IMR-90 (cell line): ENCODE measurements around the gene MYO1A. TPM values are rescaled to one million over a fixed set of nuclear protein-coding genes. Genes with fewer than 3 reads are reported as not detected.

Source experiments
- ATAC-seq: fragments of 200-7000 bp; cut with Tn5 transposase; 2 replicates; pipeline ENCODE4 v1.9.1; 2020; ENCODE audit warnings: low read depth, mild to moderate bottlenecking, moderate library complexity
- BruUV-seq: library from RNA; stranded (reverse); fragments of 400-500 nt; replicated peaks from 2 replicates; lab custom pipeline; 2021; lab: Mats Ljungman, UMichigan
- CTCF ChIA-PET: fragments of 300-600 bp; formaldehyde crosslinking; extraction: SDS; loops from one replicate; lab custom pipeline; 2021; ENCODE audit warnings: antibody characterized with exemption; lab: Yijun Ruan, JAX
- POLR2A ChIA-PET: fragments of 300-600 bp; sonication (Branson Sonifier 250); formaldehyde crosslinking; loops from one replicate; lab custom pipeline; 2022; ENCODE audit warnings: antibody characterized with exemption; ENCODE audit not compliant: unreplicated experiment; lab: Charles Lee
- DNase-seq: peaks from one replicate; pipeline ENCODE4 v3.0.0; 2013
- H2AFZ ChIP-seq: replicated peaks from 2 replicates; pipeline ENCODE3; 2013; ENCODE audit warnings: low read length, mild to moderate bottlenecking; ENCODE audit not compliant: poor library complexity
- H2AK5ac ChIP-seq: 2 replicates; pipeline ENCODE4 v1.6.1; 2013; ENCODE audit warnings: low read depth, low read length, inconsistent platforms
- H2AK9ac ChIP-seq: replicated peaks from 2 replicates; pipeline ENCODE3; 2013; ENCODE audit warnings: mild to moderate bottlenecking, low read depth, low read length, moderate library complexity; ENCODE audit not compliant: poor library complexity
- H2BK120ac ChIP-seq: 2 replicates; pipeline ENCODE4 v1.6.1; 2013; ENCODE audit warnings: low read depth, low read length, inconsistent platforms
- H2BK15ac ChIP-seq: 3 replicates; pipeline ENCODE4 v1.6.1; 2013; ENCODE audit warnings: low read depth, low read length, inconsistent platforms
- H2BK20ac ChIP-seq: 2 replicates; pipeline ENCODE4 v1.6.1; 2013; ENCODE audit warnings: low read depth, mild to moderate bottlenecking, inconsistent platforms, low read length, moderate library complexity
- H2BK5ac ChIP-seq: 2 replicates; pipeline ENCODE4 v1.6.1; 2013; ENCODE audit warnings: mild to moderate bottlenecking, low read depth, low read length, inconsistent platforms; ENCODE audit not compliant: poor library complexity, severe bottlenecking
- H3K14ac ChIP-seq: replicated peaks from 2 replicates; pipeline ENCODE4 v1.6.1; 2013; ENCODE audit warnings: low read depth, low read length, inconsistent platforms
- H3K18ac ChIP-seq: 2 replicates; pipeline ENCODE4 v1.6.1; 2013; ENCODE audit warnings: low read depth, low read length, control low read depth
- H3K23ac ChIP-seq: 2 replicates; pipeline ENCODE4 v1.6.1; 2013; ENCODE audit warnings: low read depth, low read length, inconsistent platforms
- H3K27ac ChIP-seq: 2 replicates; pipeline ENCODE4 v1.5.1; 2013; ENCODE audit warnings: mild to moderate bottlenecking, control low read depth, low read length; ENCODE audit not compliant: insufficient read depth
- H3K27me3 ChIP-seq: 2 replicates; pipeline ENCODE4 v1.6.1; 2013; ENCODE audit warnings: low read length; ENCODE audit not compliant: control insufficient read depth, insufficient read depth
- H3K36me3 ChIP-seq: 2 replicates; pipeline ENCODE4 v1.6.1; 2013; ENCODE audit warnings: low read length, mixed read lengths; ENCODE audit not compliant: control insufficient read depth, insufficient read depth
- H3K4ac ChIP-seq: 2 replicates; pipeline ENCODE4 v1.6.1; 2013; ENCODE audit warnings: low read depth, low read length, inconsistent platforms
- H3K4me1 ChIP-seq: 2 replicates; pipeline ENCODE4 v1.6.1; 2013; ENCODE audit warnings: low read length, mixed read lengths; ENCODE audit not compliant: control insufficient read depth, insufficient read depth
- H3K4me2 ChIP-seq: 2 replicates; pipeline ENCODE4 v1.6.1; 2013; ENCODE audit warnings: low read depth, mild to moderate bottlenecking, control low read depth, low read length, moderate library complexity
- H3K4me3 ChIP-seq: 2 replicates; pipeline ENCODE4 v1.5.1; 2013; ENCODE audit warnings: low read depth, mild to moderate bottlenecking, control low read depth, low read length, moderate library complexity; ENCODE audit not compliant: insufficient read depth
- H3K56ac ChIP-seq: 2 replicates; pipeline ENCODE4 v1.6.1; 2013; ENCODE audit warnings: low read length, inconsistent platforms; ENCODE audit not compliant: insufficient read depth; ENCODE audit errors: extremely low read depth
- H3K79me1 ChIP-seq, 2 experiments: 2 replicates each; pipeline ENCODE4 v1.6.1; 2013; ENCODE audit warnings: low read length in 2 of 2, inconsistent platforms in 1 of 2, low read depth in 1 of 2
- H3K9ac ChIP-seq: 2 replicates; pipeline ENCODE4 v1.6.1; 2013; ENCODE audit warnings: low read depth, low read length, control low read depth
- H3K9me1 ChIP-seq: 2 replicates; pipeline ENCODE4 v1.6.1; 2013; ENCODE audit warnings: low read length, inconsistent platforms; ENCODE audit not compliant: insufficient read depth
- H3K9me3 ChIP-seq: 2 replicates; pipeline ENCODE4 v1.6.1; 2013; ENCODE audit warnings: low read length; ENCODE audit not compliant: control insufficient read depth, insufficient read depth
- H4K20me1 ChIP-seq: 2 replicates; pipeline ENCODE4 v1.6.1; 2013; ENCODE audit warnings: low read length, inconsistent platforms; ENCODE audit not compliant: insufficient read depth
- H4K5ac ChIP-seq: 2 replicates; pipeline ENCODE4 v1.6.1; 2013; ENCODE audit warnings: mild to moderate bottlenecking, low read depth, low read length, control low read depth
- H4K8ac ChIP-seq, 2 experiments: 2 replicates each; pipeline ENCODE4 v1.6.1; 2013; ENCODE audit warnings: low read depth in 2 of 2, low read length in 2 of 2, control low read depth in 1 of 2, inconsistent platforms in 1 of 2
- H4K91ac ChIP-seq: 2 replicates; pipeline ENCODE4 v1.6.1; 2013; ENCODE audit warnings: low read depth, low read length, inconsistent platforms; ENCODE audit not compliant: insufficient read depth
- CHD1 ChIP-seq: IDR thresholded peaks from 2 replicates; pipeline ENCODE4 v1.6.1; 2012; ENCODE audit warnings: low read depth, low read length, improper control_type of control experiment
- MAZ ChIP-seq: IDR thresholded peaks from 2 replicates; pipeline ENCODE4 v1.6.1; 2012; ENCODE audit warnings: low read depth, mild to moderate bottlenecking, low read length, improper control_type of control experiment, moderate library complexity, borderline replicate concordance
- MXI1 ChIP-seq: IDR thresholded peaks from 2 replicates; pipeline ENCODE4 v1.6.1; 2012; ENCODE audit warnings: low read depth, mild to moderate bottlenecking, low read length, moderate library complexity, borderline replicate concordance
- NFE2L2 ChIP-seq: fragments of 150-350 bp; IDR thresholded peaks from 2 replicates; pipeline ENCODE4 v1.6.1; 2016; ENCODE audit warnings: low read depth, mild to moderate bottlenecking, low read length
- POLR2A ChIP-seq: IDR thresholded peaks from 2 replicates; pipeline ENCODE4 v1.6.1; 2012; ENCODE audit warnings: mild to moderate bottlenecking, low read depth, low read length
- RAD21 ChIP-seq: IDR thresholded peaks from 2 replicates; pipeline ENCODE4 v1.6.1; 2012; ENCODE audit warnings: low read length, improper control_type of control experiment
- RFX5 ChIP-seq: IDR thresholded peaks from 2 replicates; pipeline ENCODE4 v1.8.0; 2012; ENCODE audit warnings: low read depth, mild to moderate bottlenecking, low read length, moderate library complexity
- SMC3 ChIP-seq: fragments of 150-350 bp; IDR thresholded peaks from 2 replicates; pipeline ENCODE4 v1.6.1; 2016; ENCODE audit warnings: low read depth, mild to moderate bottlenecking, antibody characterized with exemption, low read length, moderate library complexity
- WGBS, 2 experiments: methylation state at CpG; one replicate each; pipeline versions ENCODE4 v1.1.5 to v1.1.7; 2013; ENCODE audit warnings: missing lambda C conversion rate in 2 of 2; ENCODE audit not compliant: insufficient read length in 1 of 2; ENCODE audit errors: extremely low coverage in 2 of 2; 5-methylcytosine and 5-hydroxymethylcytosine counted together
- dilution Hi-C: fragments of 300-500 bp; cut with HindIII; formaldehyde crosslinking; loops from one replicate; pipeline ENCODE4 v1.14.3; 2018; ENCODE audit warnings: low sequenced_read_pairs; ENCODE audit not compliant: unreplicated experiment
- in situ Hi-C: fragments of 300-500 bp; cut with MboI; formaldehyde crosslinking; loops from 3 replicates; pipeline ENCODE4 v1.14.3; 2019; ENCODE audit warnings: low sequenced_read_pairs, inconsistent platforms, mixed read lengths
- intact Hi-C: fragments of 100-400 bp; cut with micrococcal nuclease; formaldehyde crosslinking; loops from 2 replicates; pipeline ENCODE4 v1.10.0; 2022
- polyA plus RNA-seq, 3 experiments: library from polyadenylated mRNA; depleted of rRNA; stranded (reverse); fragments of >200 nt; gene quantifications; 2 replicates each; pipeline ENCODE4 v1.2.3, GENCODE V29; 2012; ENCODE audit warnings: low replicate concordance in 1 of 3
- total RNA-seq: library from RNA; depleted of rRNA; stranded (reverse); fragments of >200 nt; gene quantifications from 2 replicates; pipeline ENCODE4 v1.2.3, GENCODE V29; 2012

Gene MYO1A
- total and polyA plus RNA-seq, 2 of the 4 experiments (the other 2 are of a cell fraction) = under 0.01 TPM; not detected in 1

GRCh38 chr12:57033431-57033830 is 16.5 kb downstream of the MYO1A start:
- no peaks in the 10 kb centered on the region for H4K20me1 ChIP-seq

More at GRCh38 chr12:57033431-57033830, 16.5 kb downstream of the MYO1A start:
- intact Hi-C loops = no loop called here
- in situ Hi-C loops = no loop called here
- H3K9me1 ChIP-seq = no peaks in the 10 kb centered on the region
- WGBS, 2 experiments = 75% methylated on average over 2 of the region's 3 CpGs; no CpG with 5 or more reads in 1 of the 2 experiments
- H3K27me3 ChIP-seq = peaks cover 61% of the 10 kb centered on the region
- no peak overlapping the region for H3K18ac ChIP-seq
- H3K4me1 ChIP-seq = no peaks in the 10 kb centered on the region
- no peak overlapping the region for H2AFZ ChIP-seq
- CTCF ChIA-PET = no interaction called here
- no TSS peak for BruUV-seq
- no peak overlapping the region for H3K9ac ChIP-seq
- no peak overlapping the region for H2AK9ac ChIP-seq
- H3K9me3 ChIP-seq = no peaks in the 10 kb centered on the region
- no peak overlapping the region for H2BK15ac ChIP-seq
- no peak for DNase-seq
- H4K91ac ChIP-seq = no peak overlapping the region
- H4K8ac ChIP-seq = no peak overlapping the region
- no peak overlapping the region for H2BK5ac ChIP-seq
- H2BK120ac ChIP-seq = no peak overlapping the region
- dilution Hi-C loops = no loop called here
- no peak overlapping the region for H2AK5ac ChIP-seq
- TF ChIP-seq SMC3 (no peak), RFX5 (no peak), RAD21 (no peak), CHD1 (no peak), MXI1 (no peak), POLR2A (no peak), MAZ (no peak), NFE2L2 (no peak)
- H4K5ac ChIP-seq = no peak overlapping the region
- H3K14ac ChIP-seq = no peak overlapping the region
- H3K27ac ChIP-seq = no peak overlapping the region
- POLR2A ChIA-PET = no interaction called here
- no peaks in the 10 kb centered on the region for H3K79me1 ChIP-seq
- no peak overlapping the region for H3K4ac ChIP-seq
- H3K36me3 ChIP-seq = no peaks in the 10 kb centered on the region
- H3K23ac ChIP-seq = no peak overlapping the region
- ATAC-seq = no peak
- no peak overlapping the region for H3K4me2 ChIP-seq
- H2BK20ac ChIP-seq = no peak overlapping the region
- no peak overlapping the region for H3K56ac ChIP-seq
- no peak overlapping the region for H3K4me3 ChIP-seq
